Upper lobe of right lung (tissue), 1 donor: ENCODE results near the gene TMEM135. TPM values are rescaled to one million over a fixed set of nuclear protein-coding genes. Genes with fewer than 3 reads are reported as not detected.

Source experiments
- ATAC-seq: fragments of 200-7000 bp; cut with Tn5 transposase; one replicate; pipeline ENCODE4 v1.9.1; 2020; ENCODE audit warnings: mild to moderate bottlenecking, moderate library complexity
- DNase-seq: peaks from one replicate; pipeline ENCODE4 v3.0.0-alpha.2; 2020
- H3K27ac ChIP-seq: fragments of 200-600 bp; one replicate; pipeline ENCODE4 v1.8.0; 2022
- H3K27me3 ChIP-seq: fragments of 200-600 bp; one replicate; pipeline ENCODE4 v1.8.0; 2022; ENCODE audit warnings: mild to moderate bottlenecking
- H3K36me3 ChIP-seq: fragments of 200-600 bp; one replicate; pipeline ENCODE4 v1.8.0; 2022
- H3K4me1 ChIP-seq: fragments of 200-600 bp; one replicate; pipeline ENCODE4 v1.8.0; 2022
- H3K4me3 ChIP-seq: fragments of 200-600 bp; one replicate; pipeline ENCODE4 v1.8.0; 2022; ENCODE audit warnings: mild to moderate bottlenecking
- H3K9me3 ChIP-seq: fragments of 200-600 bp; one replicate; pipeline ENCODE4 v1.8.0; 2022
- intact Hi-C: fragments of 100-400 bp; cut with DNase I; formaldehyde crosslinking; loops from one replicate; pipeline ENCODE4 v1.11.0; 2022
- total RNA-seq: library from RNA; stranded (reverse); fragmentation: NEBNext Ultra II Directional; extraction: Animal tissue kit (Norgen Biotek cat#: 25700); gene quantifications from one replicate; pipeline ENCODE4 v1.2.1, GENCODE V29; 2021
- TF ChIP-seq, protein P1 (sequence below): fragments of 200-600 bp; IDR thresholded peaks from one replicate; pipeline ENCODE4 v1.8.0; 2022; ENCODE audit warnings: antibody characterized with exemption
- donor health status: DM: no; HTN: yes; CAD: no; lungs with severe emphysema.

The TMEM135 gene
- total RNA-seq, 1 donor from 2014 or later, result 24.5 TPM

GRCh38 chr11:87046824-87047223 is 9.1 kb downstream of the TMEM135 start:
- H3K27me3 ChIP-seq, result no peaks in the 10 kb centered on the region
- no peak overlapping the region for H3K27ac ChIP-seq
- intact Hi-C loops, result no loop called here
- TF ChIP-seq, protein P1, sequence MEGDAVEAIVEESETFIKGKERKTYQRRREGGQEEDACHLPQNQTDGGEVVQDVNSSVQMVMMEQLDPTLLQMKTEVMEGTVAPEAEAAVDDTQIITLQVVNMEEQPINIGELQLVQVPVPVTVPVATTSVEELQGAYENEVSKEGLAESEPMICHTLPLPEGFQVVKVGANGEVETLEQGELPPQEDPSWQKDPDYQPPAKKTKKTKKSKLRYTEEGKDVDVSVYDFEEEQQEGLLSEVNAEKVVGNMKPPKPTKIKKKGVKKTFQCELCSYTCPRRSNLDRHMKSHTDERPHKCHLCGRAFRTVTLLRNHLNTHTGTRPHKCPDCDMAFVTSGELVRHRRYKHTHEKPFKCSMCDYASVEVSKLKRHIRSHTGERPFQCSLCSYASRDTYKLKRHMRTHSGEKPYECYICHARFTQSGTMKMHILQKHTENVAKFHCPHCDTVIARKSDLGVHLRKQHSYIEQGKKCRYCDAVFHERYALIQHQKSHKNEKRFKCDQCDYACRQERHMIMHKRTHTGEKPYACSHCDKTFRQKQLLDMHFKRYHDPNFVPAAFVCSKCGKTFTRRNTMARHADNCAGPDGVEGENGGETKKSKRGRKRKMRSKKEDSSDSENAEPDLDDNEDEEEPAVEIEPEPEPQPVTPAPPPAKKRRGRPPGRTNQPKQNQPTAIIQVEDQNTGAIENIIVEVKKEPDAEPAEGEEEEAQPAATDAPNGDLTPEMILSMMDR, result no peak
- H3K4me1 ChIP-seq, result no peaks in the 10 kb centered on the region
- DNase-seq (no peak), ATAC-seq (no peak)
- H3K36me3 ChIP-seq, result no peaks in the 10 kb centered on the region
- no peak overlapping the region for H3K4me3 ChIP-seq
- H3K9me3 ChIP-seq, result no peaks in the 10 kb centered on the region

DNA sequence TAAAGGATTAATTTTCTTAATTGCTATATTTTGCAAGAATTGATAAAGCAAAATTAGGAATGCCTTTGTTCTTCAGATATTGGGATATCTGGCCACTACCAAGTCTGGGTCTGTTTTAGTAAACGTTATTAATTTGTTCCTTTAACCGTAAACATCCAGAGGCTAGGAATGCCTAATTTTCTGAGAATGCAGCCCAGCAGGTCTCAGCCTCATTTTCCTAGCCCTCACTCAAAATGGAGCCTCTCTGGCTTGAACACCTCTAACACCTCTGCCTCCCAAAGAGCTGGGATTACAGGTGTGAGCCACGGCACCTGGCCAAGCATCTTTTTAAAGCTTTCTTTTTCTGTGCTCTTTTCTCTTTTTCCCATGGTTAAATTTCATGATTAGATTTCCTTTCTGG is 18.4 kb downstream of the TMEM135 start:
- H3K9me3 ChIP-seq, result no peaks in the 10 kb centered on the region
- TF ChIP-seq, protein P1, result no peak
- DNase-seq, result no peak
- no peaks in the 10 kb centered on the region for H3K4me1 ChIP-seq
- H3K36me3 ChIP-seq, result no peaks in the 10 kb centered on the region
- no peaks in the 10 kb centered on the region for H3K27me3 ChIP-seq
- no peak overlapping the region for H3K4me3 ChIP-seq
- H3K27ac ChIP-seq, result no peak overlapping the region
- ATAC-seq, result no peak
- intact Hi-C loops, result no loop called here

DNA sequence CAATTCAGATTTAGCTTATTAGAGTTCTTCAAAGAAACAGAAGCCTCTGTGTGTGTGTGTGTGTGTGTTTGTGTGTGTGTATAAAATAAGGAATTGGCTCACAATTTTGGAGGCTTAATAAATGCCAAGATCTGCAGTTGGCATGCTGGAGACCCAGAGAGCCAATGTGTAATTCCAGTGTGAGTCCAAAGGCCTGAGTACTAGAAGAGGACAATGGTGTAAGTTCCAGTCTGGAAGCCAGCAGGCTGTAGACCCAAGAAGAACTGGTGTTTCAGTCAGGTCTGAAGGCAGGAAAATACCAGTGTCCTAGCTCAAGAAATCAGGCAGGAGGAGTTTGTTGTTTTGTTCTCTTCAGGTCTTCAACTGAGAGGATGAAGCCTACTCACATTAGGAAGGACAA is 20.0 kb downstream of the TMEM135 start:
- Histone ChIP-seq H3K27ac (no peak overlapping the region), H3K36me3 (no peaks in the 10 kb centered on the region), H3K27me3 (no peaks in the 10 kb centered on the region), H3K9me3 (no peaks in the 10 kb centered on the region), H3K4me1 (no peaks in the 10 kb centered on the region), H3K4me3 (no peak overlapping the region)
- TF ChIP-seq, protein P1, result no peak
- ATAC-seq, result no peak
- intact Hi-C loops, result no loop called here
- no peak for DNase-seq

- intact Hi-C loops, result no loop called here
- ATAC-seq, result no peak
Observed at GRCh38 chr11:87059596-87060390, 22.1 kb downstream of the TMEM135 start.

GRCh38 chr11:87061766-87062165 is 24.0 kb downstream of the TMEM135 start:
- Histone ChIP-seq H3K4me3 (no peak overlapping the region), H3K27ac (no peak overlapping the region), H3K27me3 (no peaks in the 10 kb centered on the region), H3K9me3 (no peaks in the 10 kb centered on the region), H3K4me1 (no peaks in the 10 kb centered on the region), H3K36me3 (no peaks in the 10 kb centered on the region)
- intact Hi-C loops, result no loop called here
- ATAC-seq (no peak), DNase-seq (no peak)
- TF ChIP-seq, protein P1, result no peak

More at GRCh38 chr11:87059596-87060390, 22.1 kb downstream of the TMEM135 start:
- H3K36me3 ChIP-seq, result no peaks in the 10 kb centered on the region
- no peak overlapping the region for H3K27ac ChIP-seq
- no peaks in the 10 kb centered on the region for H3K9me3 ChIP-seq
- TF ChIP-seq, protein P1, result no peak
- H3K4me1 ChIP-seq, result no peaks in the 10 kb centered on the region
- no peaks in the 10 kb centered on the region for H3K27me3 ChIP-seq
- no peak for DNase-seq
- no peak overlapping the region for H3K4me3 ChIP-seq
